ENCODE measurements around the gene CEP250. TPM values are rescaled to one million over a fixed set of nuclear protein-coding genes. Genes with fewer than 3 reads are reported as not detected.
"Not testable (repeated sequence)": the region's sequence is repeated elsewhere in the genome, so short reads cannot be mapped to it uniquely, and the experiment has no call there.

Gene CEP250
- total RNA-seq, 1 donor from 2014 or later: 74.1 TPM

- intact Hi-C loops (cut with micrococcal nuclease): no loop called here
These were observed 60.7 kb downstream of the CEP250 start for GRCh38 chr20:35515949-35516645.

GRCh38 chr20:35517125-35517524, 61.7 kb downstream of the CEP250 start:
- intact Hi-C loops (cut with micrococcal nuclease): no loop called here

DNA sequence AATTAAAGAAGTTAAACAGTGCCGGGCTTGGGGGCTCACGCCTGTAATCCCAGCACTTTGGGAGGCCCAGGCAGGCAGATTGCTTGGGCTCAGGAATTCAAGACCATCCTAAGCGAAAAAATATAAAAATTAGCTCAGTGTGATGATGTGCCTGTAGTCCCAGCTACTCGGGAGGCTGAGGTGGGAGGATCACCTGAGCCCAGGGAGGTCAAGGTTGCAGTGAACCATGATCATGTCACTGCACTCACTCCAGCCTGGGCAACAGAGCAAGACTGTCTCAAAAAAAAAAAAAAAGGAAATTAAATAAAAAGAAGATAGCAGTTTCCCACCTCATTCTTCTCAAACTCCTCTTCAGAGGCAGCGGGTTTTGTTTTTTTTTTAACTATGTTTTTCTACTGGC, 62.4 kb downstream of the CEP250 start:
- intact Hi-C loops (cut with micrococcal nuclease): not testable (repeated sequence)

- intact Hi-C loops (cut with micrococcal nuclease): no loop called here
These were observed 63.6 kb downstream of the CEP250 start for GRCh38 chr20:35518955-35519354.

DNA sequence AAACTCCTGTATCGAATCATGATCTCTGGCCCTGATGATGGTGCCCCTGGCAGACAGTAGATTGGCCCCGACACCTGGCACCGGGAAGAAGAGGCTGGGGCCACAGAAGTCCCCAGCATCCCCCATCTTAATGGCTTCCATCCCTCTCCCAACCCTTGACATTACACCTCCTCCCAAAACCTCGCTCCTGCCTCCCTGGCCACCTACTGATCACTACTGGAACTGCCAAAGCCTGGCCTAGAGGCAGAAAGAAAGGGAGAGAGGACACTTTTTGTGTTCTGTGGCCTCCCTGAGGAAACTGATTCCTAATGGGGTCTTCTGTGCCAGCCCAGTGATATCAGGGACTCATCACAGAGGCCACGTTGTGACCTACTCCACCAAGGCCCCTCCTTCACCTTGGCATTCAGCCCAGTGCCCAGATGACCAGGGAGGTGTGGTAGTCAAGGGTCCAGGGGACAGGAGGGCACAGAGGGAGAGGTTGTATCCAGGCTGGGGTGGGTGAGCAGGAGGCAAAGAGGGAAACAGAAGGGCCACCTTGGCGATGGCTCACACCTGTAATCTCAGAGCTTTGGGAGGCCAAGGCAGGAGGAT, 68.0 kb downstream of the CEP250 start:
- intact Hi-C loops (cut with micrococcal nuclease): loop anchor here (1.0 kb wide), 1 partner anchor 60 kb away; no protein-coding TSS in a partner anchor

- intact Hi-C loops (cut with micrococcal nuclease): no loop called here
These were observed 70.2 kb downstream of the CEP250 start for GRCh38 chr20:35525639-35526038.

- intact Hi-C loops (cut with micrococcal nuclease): no loop called here
These were observed 71.8 kb downstream of the CEP250 start for GRCh38 chr20:35527122-35527769.

GRCh38 chr20:35529552-35529951, 74.2 kb downstream of the CEP250 start, which contains the start of gene C20orf173:
Gene C20orf173, minus strand, starts transcription at chr20:35529652. Its CDS starts 279 bp downstream, at chr20:35529373.
- intact Hi-C loops (cut with micrococcal nuclease): no loop called here

GRCh38 chr20:35539756-35540212, 84.4 kb downstream of the CEP250 start:
- intact Hi-C loops (cut with micrococcal nuclease): loop anchor here (5.0 to 10.0 kb wide), 3 partner anchors 257 to 1237 kb away; partner anchors contain the start of genes AHCY and EIF6

DNA sequence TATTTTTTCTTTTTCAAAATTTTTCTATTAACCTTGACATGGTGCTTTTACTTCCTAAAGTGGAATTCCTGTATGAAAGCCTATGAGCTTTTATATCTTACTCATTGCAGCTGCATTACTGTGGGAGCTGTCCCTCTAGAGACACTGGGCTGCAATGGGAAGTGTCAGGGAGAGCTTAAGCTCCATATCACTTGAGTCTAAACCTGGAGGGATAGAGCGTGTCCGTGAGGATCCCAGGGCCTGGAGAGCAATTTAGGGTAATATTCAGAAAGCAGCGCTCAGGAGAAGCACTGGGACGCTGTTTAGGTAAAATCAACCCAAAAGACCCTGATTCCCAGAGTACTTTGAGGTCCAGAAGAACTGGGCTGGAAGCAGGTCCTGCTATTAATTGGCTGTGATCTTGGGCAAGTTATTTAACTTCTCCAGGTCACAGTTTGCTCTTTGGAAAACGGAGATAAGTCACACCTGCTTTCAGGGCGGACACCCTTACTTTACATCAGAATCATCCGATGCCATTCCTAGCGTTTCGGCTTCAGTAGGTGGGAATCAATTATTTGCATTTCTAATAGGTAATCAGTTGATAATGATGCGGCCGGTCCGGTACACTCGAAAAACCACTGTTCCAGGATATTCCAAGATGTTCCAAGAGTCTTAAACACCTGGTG, 85.9 kb downstream of the CEP250 start:
- intact Hi-C loops (cut with micrococcal nuclease): loop anchor here (1.0 to 10.0 kb wide), 7 partner anchors 50 to 1239 kb away; partner anchors contain the start of genes AHCY, EIF6, NFS1 and RBM39

DNA sequence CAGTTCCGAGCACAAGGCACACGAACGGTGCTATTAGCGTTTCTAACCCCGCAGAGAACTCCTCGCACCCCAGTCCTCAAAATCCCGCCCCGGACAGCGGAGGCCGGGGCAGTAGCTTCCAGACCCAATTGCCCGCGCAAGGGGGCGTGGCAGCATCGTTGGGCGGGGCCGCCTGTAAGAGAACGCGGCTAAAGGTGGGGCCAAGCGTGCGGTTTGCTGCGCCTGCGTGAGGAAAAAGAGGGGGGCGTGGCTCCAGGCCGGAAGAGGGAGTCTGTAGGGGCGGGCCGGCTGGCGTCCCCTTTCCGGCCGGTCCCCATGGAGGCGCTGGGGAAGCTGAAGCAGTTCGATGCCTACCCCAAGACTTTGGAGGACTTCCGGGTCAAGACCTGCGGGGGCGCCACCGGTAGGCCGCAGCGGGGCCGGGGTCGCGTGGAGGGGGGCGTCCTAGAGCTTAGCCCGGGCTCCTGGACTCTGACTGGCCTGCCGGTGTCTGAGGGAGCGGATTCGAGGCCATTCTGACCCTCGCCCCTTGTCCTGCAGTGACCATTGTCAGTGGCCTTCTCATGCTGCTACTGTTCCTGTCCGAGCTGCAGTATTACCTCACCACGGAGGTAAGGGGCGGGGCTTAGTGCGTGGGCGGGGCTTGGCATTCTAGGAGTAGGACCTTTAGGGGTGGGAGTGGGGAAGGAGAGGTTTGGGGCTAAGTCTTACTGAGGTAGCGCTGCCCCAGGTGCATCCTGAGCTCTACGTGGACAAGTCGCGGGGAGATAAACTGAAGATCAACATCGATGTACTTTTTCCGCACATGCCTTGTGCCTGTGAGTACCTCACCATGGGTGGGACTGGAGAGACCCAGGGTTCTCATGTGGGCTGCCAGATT, 86.6 kb downstream of the CEP250 start, which contains the start of gene ERGIC3:
Gene ERGIC3 (plus strand): TSS at position 296 of the 880 bp plus-strand sequence. CDS start 20 bp downstream, at position 316.
- intact Hi-C loops (cut with micrococcal nuclease): loop anchor here (1.0 to 10.0 kb wide), 12 partner anchors 51 to 1240 kb away; partner anchors contain the start of genes AHCY, CEP250, EIF6 and NFS1

DNA sequence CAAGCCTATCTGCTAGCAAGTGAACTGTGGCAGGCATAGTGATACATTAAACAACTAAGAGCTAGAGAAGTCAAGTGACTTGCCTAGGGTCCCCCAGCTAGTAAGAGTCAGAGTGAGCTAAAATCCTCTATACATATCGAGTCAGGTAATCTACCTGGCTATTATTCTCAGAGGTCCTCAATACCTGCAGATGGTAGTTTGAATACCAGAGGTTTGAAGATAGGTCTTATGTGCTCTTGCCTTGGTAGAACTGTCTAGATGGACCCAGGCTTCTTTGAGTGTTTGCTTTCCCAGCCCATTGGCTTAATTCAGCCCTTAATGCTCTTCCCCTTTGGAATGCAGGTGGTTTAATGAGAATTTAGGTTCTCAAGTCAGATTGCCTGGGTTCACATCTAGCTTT, 87.6 kb downstream of the CEP250 start:
- intact Hi-C loops (cut with micrococcal nuclease): loop anchor here (1.0 to 10.0 kb wide), 8 partner anchors 88 to 1241 kb away; partner anchors contain the start of genes AHCY, CEP250, EIF6 and PHF20

- intact Hi-C loops (cut with micrococcal nuclease): loop anchor here (5.0 to 10.0 kb wide), 3 partner anchors 262 to 1242 kb away; partner anchors contain the start of genes AHCY and EIF6
These were observed 89.0 kb downstream of the CEP250 start for GRCh38 chr20:35544436-35544835.

- intact Hi-C loops (cut with micrococcal nuclease): loop anchor here (5.0 to 10.0 kb wide), 3 partner anchors 263 to 1243 kb away; partner anchors contain the start of genes AHCY and EIF6
These were observed 89.5 kb downstream of the CEP250 start for GRCh38 chr20:35544941-35545340.

DNA sequence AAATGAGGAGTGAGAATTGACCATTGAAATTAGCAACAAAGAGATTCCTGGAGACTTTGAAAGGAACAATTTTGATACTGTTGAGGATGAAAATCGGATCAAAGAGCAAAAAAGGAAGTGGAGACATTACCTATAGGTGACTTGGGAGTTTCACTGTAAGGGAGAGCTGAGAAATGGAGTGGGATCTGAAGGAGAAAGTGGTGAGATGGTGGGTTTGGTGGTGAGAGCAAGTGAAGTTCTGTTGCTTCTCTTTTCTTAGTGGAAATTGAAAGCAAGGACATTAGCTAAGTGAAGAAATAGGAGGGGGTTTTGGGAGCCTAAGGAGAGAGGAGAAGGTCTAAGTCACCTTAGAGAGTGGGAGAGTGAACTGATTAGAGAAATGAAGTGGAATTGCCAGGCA, 90.7 kb downstream of the CEP250 start:
- intact Hi-C loops (cut with micrococcal nuclease): loop anchor here (10.0 kb wide), 1 partner anchor 519 kb away; no protein-coding TSS in a partner anchor

DNA sequence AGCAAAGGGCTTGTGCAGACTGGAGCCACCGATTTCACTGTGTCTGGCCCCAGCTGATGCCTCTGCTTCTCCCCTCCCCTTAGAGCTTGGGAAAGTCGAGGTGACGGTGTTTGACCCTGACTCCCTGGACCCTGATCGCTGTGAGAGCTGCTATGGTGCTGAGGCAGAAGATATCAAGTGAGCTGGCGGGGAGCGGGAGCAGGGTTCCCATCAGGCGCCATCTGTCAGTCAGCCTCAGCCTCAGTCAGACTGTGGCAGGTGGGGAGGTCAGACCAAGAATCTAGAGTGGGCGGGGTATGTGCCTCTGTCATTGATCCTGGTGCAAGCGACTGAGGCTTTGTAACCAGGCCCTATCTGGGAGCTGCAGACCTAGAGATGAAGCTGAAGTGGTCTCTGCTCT, 91.9 kb downstream of the CEP250 start:
- intact Hi-C loops (cut with micrococcal nuclease): loop anchor here (10.0 kb wide), 1 partner anchor 517 kb away; no protein-coding TSS in a partner anchor

GRCh38 chr20:35551503-35551902, 96.1 kb downstream of the CEP250 start:
- intact Hi-C loops (cut with micrococcal nuclease): no loop called here

- intact Hi-C loops (cut with micrococcal nuclease): no loop called here
These were observed 97.5 kb downstream of the CEP250 start for GRCh38 chr20:35552914-35553313.

DNA sequence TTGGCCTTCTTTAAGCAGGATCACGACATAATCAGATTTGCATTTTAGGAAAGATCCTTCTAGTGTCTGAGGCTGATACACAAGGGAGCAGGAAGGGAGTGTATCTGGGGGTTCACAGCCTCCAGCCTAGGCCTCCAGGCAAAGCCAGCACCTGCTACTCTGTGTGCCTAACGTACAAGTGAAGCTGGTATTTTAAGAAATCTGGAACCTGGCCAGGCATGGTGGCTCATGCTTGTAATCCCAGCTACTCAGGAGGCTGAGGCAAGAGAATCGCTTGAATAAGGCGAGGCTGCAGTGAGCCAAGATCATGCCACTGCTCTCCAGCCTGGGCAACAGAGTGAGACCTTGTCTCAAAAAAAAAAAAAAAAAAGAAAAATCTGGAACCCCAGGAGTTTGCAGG, 100.1 kb downstream of the CEP250 start:
- intact Hi-C loops (cut with micrococcal nuclease): not testable (repeated sequence)

All from T-helper 1 cell treated with Interleukin-12 subunit alpha and Interleukin-12 subunit beta and Interleukin-4 antibody, amounts not matched to agents 30 ng/mL and 1 ng/mL, for 36 hours (primary cell).